ENCODE measurements around the gene CFAP69.
"Not testable (repeated sequence)": the region's sequence is repeated elsewhere in the genome, so short reads cannot be mapped to it uniquely, and the experiment has no call there.

Gene CFAP69

DNA sequence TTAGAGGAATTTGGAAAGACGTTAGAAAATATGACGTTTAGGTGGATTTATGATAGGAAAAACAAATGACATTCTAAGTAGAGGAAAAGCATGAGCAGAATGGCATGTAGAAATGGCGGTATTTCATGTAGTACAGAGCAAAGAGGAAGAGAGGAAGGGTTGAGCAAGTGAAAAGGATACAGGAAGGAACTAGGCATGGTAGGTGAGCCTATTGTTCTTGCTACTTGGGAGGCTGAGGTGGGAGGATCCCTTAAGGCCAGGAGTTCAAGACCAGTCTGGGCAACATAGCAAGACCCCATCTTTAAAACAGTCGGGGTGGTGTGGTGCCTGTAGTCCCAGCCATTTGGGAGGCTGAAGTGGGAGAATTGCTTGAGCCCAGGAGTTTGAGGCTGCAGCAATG, 102.8 kb downstream of the CFAP69 start:
- no peak for DNase-seq

DNA sequence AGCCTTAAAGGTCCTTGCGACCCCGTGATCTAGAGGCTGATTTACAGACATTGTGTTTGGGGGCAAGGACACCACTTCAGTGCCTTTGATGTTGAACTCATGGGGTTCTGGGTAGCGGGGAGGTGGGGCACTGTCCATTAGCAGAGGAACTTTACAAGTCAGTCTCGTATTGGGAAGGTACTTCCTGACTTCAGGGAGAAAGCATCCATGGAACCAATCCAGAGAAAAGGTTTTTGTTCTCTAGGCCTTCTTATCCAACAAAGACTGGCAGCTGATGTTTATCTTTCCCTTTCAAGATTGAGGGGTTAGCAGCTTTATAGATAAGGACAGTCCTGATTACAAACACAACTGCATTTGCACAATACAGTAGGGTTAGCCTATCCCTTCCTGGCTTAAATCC, 104.3 kb downstream of the CFAP69 start:
- DNase-seq, result no peak

DNA sequence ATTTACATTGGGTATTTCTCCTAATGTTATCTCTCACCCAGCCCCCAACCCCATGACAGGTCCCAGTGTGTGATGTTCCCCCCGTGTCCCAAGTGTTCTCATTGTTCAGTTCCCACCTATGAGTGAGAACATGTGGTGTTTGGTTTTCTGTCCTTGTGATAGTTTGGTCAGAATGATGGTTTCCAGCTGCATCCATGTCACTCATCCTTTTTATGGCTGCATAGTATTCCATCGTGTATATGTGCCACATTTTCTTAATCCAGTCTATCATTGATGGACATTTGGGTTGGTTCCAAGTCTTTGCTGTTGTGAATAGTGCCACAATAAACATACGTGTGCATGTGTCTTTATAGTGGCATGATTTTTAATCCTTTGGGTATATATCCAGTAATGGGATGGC, 105.1 kb downstream of the CFAP69 start:
- not testable (repeated sequence) for DNase-seq

DNA sequence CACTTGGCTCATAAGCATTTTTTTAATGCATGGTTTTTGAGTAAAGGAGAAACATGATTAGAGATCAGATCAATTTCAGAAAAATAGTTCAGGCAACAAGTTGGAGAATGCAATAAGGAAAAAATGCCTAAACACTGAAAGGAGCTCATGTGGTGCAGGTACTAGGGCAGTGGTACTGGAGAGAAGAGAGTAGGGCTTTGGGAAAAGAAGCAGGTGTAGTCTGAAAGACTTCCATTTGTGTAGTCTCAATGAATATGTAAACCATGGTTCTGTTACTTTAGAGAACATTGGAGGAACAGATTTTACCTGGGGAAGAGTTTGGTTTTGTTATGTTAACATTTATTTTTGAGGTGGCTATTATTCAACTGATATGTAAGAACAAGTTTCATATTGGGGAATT, 107.0 kb downstream of the CFAP69 start:
- DNase-seq, result no peak
